GM23338 (cell line): ENCODE data around the gene DTX1.

Experiments
- CREB1 ChIP-seq: fragments of 250-450 bp; sonication (Bioruptor Pico); IDR thresholded peaks from 2 replicates; pipeline ENCODE4 v1.5.0; 2020; ENCODE audit warnings: low read depth, mild to moderate bottlenecking, moderate library complexity
- EZH2 ChIP-seq: fragments of 200-600 bp; sonication (generic); IDR thresholded peaks from one replicate; pipeline ENCODE4 v1.8.0; 2017; ENCODE audit warnings: antibody characterized with exemption, mild to moderate bottlenecking, low read depth; ENCODE audit not compliant: unreplicated experiment
- TF ChIP-seq, protein P1 (sequence below), 2 experiments: fragments of 200-600 bp in 1 of 2; sonication (generic) in 1 of 2; conservative IDR thresholded peaks; 2 replicates each; pipeline versions ENCODE4 v1.5.1 to v1.6.1; 2016 to 2017; ENCODE audit warnings: antibody characterized with exemption in 2 of 2, low read depth in 2 of 2, mild to moderate bottlenecking in 2 of 2, moderate library complexity in 1 of 2
- TF ChIP-seq, protein P2 (sequence below): IDR thresholded peaks from one replicate; pipeline ENCODE4 v1.6.1; 2018; ENCODE audit warnings: antibody characterized with exemption; ENCODE audit not compliant: unreplicated experiment

GRCh38 chr12:113010701-113011100, 45.8 kb upstream of the DTX1 start:
- TF ChIP-seq CREB1 (CRISPR knock-in tag): no peak
- TF ChIP-seq, protein P1, sequence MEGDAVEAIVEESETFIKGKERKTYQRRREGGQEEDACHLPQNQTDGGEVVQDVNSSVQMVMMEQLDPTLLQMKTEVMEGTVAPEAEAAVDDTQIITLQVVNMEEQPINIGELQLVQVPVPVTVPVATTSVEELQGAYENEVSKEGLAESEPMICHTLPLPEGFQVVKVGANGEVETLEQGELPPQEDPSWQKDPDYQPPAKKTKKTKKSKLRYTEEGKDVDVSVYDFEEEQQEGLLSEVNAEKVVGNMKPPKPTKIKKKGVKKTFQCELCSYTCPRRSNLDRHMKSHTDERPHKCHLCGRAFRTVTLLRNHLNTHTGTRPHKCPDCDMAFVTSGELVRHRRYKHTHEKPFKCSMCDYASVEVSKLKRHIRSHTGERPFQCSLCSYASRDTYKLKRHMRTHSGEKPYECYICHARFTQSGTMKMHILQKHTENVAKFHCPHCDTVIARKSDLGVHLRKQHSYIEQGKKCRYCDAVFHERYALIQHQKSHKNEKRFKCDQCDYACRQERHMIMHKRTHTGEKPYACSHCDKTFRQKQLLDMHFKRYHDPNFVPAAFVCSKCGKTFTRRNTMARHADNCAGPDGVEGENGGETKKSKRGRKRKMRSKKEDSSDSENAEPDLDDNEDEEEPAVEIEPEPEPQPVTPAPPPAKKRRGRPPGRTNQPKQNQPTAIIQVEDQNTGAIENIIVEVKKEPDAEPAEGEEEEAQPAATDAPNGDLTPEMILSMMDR (conservative IDR thresholded peaks at IDR 0.05; ENCODE audit: low read depth in 2 of 2): no peak
- no peak for TF ChIP-seq EZH2
- TF ChIP-seq, protein P2, sequence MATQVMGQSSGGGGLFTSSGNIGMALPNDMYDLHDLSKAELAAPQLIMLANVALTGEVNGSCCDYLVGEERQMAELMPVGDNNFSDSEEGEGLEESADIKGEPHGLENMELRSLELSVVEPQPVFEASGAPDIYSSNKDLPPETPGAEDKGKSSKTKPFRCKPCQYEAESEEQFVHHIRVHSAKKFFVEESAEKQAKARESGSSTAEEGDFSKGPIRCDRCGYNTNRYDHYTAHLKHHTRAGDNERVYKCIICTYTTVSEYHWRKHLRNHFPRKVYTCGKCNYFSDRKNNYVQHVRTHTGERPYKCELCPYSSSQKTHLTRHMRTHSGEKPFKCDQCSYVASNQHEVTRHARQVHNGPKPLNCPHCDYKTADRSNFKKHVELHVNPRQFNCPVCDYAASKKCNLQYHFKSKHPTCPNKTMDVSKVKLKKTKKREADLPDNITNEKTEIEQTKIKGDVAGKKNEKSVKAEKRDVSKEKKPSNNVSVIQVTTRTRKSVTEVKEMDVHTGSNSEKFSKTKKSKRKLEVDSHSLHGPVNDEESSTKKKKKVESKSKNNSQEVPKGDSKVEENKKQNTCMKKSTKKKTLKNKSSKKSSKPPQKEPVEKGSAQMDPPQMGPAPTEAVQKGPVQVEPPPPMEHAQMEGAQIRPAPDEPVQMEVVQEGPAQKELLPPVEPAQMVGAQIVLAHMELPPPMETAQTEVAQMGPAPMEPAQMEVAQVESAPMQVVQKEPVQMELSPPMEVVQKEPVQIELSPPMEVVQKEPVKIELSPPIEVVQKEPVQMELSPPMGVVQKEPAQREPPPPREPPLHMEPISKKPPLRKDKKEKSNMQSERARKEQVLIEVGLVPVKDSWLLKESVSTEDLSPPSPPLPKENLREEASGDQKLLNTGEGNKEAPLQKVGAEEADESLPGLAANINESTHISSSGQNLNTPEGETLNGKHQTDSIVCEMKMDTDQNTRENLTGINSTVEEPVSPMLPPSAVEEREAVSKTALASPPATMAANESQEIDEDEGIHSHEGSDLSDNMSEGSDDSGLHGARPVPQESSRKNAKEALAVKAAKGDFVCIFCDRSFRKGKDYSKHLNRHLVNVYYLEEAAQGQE: no peak
